Activated CD4-positive, alpha-beta T cell treated with anti-CD3 and anti-CD28 coated beads, Interleukin-2, amount 50 U/mL, for 4 hours (primary cell): Measurements from ENCODE around the gene TNC.

Experiments
- DNase-seq, 2 experiments: peaks; one replicate each; pipeline ENCODE4 v3.0.0-alpha.2; 2020

Gene TNC

DNA sequence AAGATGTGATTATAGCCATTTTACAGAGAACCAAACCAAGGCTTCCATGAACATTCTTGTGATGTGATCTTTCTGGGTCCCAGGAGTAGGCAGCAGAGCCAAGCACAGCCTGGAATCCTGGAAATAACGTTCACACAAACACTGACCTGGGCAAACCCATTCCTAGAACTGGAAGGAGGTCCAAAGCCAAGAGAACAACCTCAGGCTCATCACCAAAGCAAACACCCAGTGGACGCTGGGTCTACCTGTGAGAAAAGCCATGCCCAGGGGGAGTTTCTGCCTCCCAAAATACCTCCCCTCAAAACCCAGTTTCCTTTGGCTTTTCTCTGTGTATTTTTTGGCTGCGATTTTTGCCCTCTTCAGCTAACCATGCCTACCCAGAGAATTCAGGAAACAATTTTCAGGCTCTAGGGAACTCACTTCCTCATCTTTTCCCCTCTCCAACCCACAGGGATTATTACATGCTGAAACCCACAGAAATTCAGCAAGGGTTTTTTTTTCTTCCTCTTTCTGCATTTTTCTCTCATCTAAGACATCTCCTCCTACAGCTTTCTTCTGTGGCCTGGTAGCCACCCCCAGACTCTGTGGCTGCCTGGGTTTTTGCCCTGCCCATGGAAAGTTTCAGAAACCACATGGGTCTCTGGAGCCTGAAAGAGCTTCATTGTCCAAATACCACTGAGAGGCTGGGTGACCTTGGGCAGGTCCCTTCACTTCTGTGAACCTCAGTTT, 75.0 kb downstream of the TNC start:
- no peak for DNase-seq

DNA sequence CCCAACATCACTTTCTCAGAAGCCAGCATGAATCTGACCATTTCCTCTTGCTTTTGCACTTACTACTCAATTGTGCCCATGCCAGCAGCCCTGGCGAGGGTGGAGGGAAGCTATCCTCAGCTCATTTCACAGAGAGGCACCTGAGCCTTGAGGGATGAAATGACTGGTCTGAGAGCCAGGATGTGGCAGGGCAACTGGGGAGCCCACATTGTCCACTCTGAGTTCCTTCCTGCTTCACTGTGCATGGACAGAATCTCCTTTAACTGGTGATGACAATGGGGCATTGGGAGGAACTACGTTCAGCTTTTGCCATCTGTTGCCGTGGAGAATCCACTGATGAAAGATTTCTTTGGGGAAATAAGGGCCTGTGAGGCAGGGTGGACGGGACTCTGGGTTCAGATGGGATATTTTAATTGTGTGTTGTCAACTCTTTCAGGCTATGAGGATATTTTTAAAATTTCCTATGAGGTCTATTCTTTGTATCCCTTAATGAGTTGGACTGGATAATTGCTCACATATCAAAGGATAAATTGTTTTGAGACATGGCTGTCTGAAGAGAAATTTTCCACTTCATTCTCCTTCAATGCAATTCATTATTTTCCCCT, 78.3 kb downstream of the TNC start:
- no peak for DNase-seq

DNA sequence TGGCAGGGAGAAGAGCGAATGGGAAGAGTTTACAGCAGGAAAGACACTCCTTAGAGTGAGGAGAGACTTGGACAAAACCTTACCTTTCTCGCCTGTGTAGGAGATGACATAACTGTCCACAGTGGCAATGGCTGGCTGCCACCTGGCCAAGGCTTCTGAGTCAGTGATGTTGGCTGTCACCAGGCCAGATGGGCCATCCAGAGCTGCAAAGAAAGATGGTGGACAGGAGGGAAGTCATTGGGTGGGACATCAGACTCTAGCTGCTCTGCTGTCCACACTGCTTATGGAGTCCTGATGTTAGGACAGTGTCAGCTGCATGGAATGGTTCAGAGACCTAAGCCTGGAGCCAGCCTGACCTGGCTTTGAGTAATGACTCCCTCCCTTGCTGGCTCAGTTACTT, 79.8 kb downstream of the TNC start:
- DNase-seq: no peak

GRCh38 chr9:115036691-115037090, 81.3 kb downstream of the TNC start:
- DNase-seq: no peak

GRCh38 chr9:115035841-115036612, 81.9 kb downstream of the TNC start:
- no peak for DNase-seq

DNA sequence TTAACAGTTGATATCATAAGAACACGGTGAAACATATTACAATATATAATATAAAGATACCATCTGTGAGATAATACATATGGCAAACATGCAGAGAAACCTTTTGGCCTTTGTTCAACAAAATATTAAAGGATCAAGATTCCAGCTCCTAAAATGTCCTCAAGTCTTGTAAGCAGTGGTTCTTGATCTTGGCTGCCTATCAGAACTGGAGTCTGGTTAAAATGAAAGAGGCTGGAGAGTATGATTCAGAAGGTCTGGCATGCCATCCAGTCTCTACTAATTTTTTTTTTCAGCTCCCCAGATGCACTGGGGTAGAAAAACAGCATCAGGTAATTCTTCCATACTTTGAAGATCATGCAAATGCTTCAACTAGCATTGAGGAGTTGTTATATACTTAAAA, 83.2 kb downstream of the TNC start:
- DNase-seq: no peak

- DNase-seq: no peak
These were observed 84.2 kb downstream of the TNC start for GRCh38 chr9:115033800-115034199.

DNA sequence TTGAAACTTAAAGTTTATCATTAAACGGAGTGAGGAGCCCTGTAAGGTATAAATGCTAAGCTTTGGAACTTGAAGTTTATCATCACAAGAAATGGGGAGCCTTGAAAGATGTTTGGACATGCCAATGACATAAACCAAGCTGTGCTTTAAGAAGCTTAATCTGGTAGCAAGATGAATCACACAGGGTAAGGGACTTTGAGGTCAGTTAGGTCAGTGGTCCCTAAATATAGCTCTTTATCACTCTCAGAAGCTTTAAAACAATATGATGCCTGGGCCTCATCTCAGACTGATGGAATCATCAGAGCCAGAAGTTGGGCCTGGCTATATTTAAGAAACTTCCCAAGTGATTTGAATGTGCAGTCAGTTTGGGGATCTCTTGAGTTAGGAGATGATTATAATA, 85.7 kb downstream of the TNC start:
- no peak for DNase-seq

DNA sequence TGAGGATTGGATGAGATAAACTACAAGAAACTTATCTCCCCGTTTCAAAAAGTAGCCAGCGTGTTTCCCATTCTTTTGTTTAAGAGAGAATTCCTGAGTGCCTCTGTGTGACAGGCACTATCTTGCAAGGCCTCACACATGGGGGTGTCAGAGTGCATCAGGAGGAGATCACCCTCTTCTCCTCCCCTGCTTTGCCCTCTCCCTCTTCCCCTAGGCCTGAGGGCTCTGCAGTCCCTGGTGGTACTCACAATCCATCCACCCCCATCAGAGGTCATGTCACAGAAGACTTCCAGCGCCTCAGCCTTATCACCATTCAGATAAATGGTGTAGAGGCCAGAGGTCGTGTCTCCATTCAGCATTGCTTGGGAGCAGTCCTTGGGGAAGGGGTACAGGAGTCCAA, 88.0 kb downstream of the TNC start:
- no peak for DNase-seq

GRCh38 chr9:115025721-115026120, 92.2 kb downstream of the TNC start:
- DNase-seq: no peak

GRCh38 chr9:115024925-115025535, 92.9 kb downstream of the TNC start:
- DNase-seq: no peak

DNA sequence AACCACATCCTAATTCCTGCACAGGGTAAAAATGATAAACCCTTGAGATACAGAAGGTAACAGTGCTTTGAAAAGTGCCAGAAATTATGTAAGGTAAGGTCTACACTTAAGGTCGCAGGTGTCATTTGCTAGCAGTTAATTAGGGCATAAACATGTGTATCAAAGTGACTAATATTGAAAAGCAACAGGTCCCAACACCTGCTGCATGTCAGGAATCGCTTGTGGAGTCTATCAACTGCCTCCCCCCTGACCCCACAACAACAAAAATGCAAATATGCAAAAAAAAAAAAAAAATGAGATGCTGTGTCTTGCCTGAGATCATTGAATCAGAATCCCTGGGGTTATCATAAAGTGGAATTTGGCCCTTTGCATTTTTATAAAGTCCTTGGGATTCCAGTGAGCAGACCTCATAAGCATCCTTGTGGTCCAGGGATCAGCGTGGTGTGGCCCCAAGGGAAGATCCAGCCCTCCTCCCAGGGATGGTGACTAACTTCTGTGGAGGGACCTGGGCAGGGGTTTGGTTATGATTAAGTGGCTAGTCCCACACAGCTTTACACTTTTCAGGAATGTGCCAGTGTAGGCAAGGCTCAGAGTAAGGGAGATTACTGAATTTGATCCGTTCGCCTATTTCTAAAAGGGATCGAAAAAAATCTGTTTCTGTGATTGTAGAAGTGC, 95.1 kb downstream of the TNC start:
- no peak for DNase-seq

GRCh38 chr9:115018547-115019435, 99.2 kb downstream of the TNC start:
- no peak for DNase-seq

DNA sequence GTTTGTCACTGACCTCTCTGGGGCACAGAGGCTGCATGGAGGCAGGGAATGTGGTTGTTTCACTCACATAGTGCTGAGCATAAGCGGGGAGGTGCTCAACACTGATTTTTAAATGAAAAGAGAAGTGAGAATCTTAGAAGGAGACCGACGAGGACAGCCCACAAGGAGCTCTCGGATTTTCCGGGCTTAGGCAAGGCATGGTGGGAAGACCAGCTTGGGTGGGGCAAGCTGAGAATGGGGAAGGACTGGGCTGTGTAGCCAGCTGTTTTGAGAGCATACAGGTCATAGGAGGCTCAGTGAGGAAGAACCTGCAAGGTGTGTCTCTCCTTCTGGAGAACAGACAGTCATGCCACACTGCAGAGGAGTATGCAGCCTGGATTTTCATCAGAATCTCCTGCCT, 101.6 kb downstream of the TNC start:
- DNase-seq: no peak

- no peak for DNase-seq
These were observed 102.8 kb downstream of the TNC start for GRCh38 chr9:115015018-115015635.

- DNase-seq: no peak
These were observed 103.5 kb downstream of the TNC start for GRCh38 chr9:115014438-115014837.

- DNase-seq: peak; percentile 76 to 78
These were observed 104.0 kb downstream of the TNC start for GRCh38 chr9:115013998-115014397.

GRCh38 chr9:115012486-115012885, 105.5 kb downstream of the TNC start:
- DNase-seq: no peak

- DNase-seq: no peak
These were observed 107.1 kb downstream of the TNC start for GRCh38 chr9:115010874-115011273.

DNA sequence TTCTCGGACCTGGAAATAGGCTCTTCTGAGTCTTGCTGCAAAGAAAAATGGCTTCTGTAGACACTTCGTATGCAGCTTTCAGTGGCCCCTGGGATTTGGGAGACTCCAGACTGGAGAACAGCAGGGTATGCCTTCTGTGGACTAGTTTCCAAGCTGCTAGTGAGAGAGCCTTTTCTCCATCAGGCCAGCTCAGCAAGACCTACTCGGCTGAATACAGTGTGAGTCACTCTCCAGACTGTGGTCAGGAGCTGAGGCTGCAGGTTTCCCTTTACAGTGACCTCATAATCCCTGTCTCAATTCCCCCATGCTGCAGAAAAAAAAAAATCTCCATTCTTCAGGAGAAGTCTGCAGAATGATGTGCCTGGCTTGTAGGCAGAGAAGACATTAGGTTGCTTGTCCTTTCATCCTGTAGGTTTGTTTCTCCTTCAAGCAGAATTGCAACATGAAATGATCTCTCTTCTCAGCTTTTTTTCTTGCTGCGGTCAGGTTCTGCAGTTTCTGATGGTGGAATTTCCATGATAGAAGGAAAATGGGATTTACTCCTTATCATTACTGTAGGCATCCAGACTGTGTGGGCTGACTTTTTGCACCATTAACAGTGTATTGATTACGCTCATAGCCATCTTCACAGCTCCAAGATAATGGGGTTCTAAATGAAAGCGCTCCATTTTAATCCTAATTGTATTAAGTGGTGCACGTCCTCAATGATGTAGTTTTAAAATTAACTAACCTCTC, 109.3 kb downstream of the TNC start:
- no peak for DNase-seq

DNA sequence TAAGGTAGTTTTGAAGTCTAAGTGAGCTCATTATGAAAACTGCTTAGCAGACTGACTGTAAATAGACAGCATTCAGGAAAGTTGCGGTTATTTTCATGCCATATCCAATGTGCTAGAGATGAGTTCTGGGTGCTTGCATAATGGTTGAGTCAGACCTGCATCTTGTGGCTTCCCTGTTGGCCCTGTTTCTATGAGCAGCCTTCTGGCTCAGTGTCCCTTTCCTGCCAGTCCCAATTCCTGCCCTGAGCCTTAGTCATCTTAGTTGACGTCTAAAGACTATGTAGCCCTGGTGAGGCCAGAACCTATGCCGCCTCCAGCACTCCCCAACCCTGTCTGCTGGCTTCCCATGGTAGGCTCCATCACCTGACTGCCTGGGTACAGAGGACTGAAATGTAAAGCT, 111.3 kb downstream of the TNC start:
- DNase-seq: peak in 1 of 2 experiments; percentile 15
